HUDEP-2 (cell line): ENCODE data around the gene ITGAX.
"Not testable (repeated sequence)": the region's sequence is repeated elsewhere in the genome, so short reads cannot be mapped to it uniquely, and the experiment has no call there.

Experiments used
- DNase-seq, 76 experiments: peaks; one replicate each; lab custom pipeline; 2025; ENCODE audit not compliant: unreplicated experiment in 76 of 76; lab: John Stamatoyannopoulos, UW

The ITGAX gene

DNA sequence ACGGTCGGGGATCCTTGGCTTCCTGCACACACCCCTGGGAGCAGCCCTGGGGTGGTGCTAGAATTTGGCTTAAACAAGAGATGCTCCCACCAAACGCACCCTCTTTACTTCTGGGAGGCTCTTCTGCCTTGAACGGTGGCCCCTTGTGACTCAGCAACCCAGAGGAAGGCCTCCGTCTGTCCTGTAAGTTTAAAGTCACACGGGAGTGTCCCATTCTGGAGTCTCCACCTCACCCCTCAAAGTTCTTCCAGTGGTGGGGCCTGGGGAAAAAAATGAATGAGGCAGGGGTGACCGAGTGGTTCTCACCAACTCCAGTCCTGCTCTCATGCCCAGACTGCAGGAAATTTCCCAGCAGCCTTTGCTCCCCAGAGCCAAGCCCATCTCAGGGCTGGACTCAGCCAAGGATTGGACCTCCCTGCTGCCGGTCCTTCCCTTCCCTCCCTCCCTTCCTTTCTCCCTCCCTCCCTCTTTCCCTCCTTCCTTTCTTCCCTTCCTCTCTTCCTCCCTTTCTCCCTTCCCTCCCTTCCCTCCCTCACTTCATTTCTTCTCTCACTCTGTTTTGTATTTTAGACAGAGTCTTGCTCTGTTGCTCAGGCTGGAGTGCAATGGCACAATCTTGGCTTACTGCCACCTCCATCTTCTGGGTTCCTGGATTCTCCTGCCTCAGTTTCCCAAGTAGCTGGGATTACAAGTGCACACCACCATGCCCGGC lies 49.5 kb downstream of the ITGAX start:
- DNase-seq = peak in 1 of 76 experiments; percentile 1

DNA sequence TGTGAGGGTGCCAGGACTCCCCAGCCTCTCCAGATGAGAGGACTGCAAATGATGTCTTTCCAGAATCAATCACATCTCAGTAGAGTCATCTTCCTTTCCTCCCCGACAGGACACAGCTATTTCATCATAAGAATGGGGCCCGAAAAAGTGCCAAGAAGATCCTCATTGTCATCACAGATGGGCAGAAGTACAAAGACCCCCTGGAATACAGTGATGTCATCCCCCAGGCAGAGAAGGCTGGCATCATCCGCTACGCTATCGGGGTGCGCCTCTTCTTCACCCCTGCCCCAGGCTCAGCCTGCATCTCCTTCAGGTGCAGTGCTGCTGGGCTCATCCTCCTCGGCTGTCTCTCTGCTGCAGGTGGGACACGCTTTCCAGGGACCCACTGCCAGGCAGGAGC lies 52.4 kb downstream of the ITGAX start:
- DNase-seq = no peak

DNA sequence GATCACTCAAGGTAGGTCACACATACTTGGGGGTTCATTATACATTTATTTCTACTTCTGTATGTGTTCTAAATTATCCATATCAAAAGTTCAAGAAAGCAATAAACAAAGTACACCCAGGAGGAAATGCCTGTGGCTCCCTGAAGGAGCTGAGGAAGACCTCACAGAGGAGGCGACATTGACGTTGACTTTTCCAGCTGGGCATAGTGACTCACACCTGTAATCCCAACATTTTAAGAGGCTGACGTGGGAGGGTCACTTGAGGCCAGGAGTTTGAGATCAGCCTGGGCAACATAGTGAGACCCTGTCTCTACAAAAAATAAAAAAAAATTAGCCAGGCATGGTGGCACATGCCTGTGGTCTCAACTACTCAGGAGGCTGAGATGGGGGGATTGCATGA lies 54.5 kb downstream of the ITGAX start:
- DNase-seq = no peak

DNA sequence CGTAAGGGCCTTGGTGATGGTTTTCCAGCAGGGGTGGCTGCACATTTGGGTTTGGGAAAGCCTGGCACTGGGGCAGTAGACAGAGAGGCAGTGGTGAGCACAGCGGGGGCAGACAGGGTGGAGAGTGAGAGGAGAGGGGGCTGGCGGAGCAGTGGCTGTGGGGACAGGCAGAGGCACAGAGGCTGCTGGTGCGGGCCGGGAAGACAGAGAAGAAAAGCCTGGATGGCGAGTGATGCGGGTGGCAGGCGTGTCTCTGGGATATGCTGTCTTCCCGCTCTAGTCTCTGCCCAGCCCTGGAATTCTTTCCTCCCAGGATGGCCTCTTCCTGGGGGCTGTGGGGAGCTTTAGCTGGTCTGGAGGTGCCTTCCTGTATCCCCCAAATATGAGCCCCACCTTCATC lies 55.1 kb downstream of the ITGAX start:
- no peak for DNase-seq

DNA sequence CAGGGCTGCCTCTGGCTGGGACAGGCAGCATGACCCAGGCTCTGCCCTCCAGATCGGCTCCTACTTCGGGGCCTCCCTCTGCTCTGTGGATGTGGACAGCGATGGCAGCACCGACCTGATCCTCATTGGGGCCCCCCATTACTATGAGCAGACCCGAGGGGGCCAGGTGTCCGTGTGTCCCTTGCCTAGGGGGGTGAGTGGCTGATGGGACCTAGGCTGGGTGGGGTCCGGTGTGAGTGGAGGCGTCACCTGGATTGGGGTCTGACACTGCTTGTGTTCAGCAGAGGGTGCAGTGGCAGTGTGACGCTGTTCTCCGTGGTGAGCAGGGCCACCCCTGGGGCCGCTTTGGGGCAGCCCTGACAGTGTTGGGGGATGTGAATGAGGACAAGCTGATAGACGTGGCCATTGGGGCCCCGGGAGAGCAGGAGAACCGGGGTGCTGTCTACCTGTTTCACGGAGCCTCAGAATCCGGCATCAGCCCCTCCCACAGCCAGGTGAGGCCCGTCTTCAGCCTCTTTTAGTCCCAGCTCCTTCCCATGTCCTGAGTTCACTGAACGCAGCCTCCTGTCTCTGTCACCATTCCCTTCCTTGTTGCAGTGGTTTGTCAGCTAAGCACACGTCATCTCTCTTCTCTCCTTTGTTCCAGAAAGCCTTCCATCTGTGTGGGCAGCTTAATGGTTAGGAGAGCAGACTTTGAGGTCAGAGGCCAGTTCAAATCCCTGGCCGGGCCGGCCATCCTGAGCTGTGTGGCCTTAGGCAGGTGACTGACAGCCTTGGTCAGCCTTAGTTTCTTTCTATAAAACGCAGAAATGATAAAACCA lies 56.3 kb downstream of the ITGAX start:
- DNase-seq = no peak

DNA sequence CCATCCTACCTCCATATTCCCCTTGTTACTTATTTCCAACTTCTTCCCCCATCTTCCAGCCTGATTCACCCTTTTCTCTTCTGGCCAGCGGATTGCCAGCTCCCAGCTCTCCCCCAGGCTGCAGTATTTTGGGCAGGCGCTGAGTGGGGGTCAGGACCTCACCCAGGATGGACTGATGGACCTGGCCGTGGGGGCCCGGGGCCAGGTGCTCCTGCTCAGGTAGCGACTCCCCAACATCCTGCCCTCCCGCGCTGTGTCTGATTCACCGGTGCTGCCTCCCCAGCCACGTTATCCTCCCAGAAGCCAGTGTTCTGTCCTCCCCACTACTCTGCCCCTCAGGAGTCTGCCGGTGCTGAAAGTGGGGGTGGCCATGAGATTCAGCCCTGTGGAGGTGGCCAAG lies 57.8 kb downstream of the ITGAX start:
- no peak for DNase-seq

DNA sequence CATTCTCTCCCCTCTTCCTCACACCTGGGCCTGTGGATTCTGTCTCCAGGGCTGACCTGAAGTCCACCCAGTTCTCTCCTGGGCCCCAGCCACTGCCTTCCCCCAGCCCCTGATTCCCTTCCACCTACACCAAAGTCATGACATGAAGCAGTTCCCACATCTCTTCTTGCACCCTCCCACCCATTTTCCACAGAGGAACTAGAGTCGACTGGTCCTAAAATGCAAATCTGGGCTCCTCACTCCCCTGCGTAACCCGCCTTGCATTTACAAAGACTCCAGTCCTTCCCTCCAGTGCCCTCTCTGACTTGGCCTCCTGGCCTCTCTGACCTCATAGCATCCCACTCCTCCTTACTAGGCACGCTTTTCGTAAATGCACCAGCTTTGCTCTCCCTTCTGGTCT lies 58.4 kb downstream of the ITGAX start:
- DNase-seq = no peak

DNA sequence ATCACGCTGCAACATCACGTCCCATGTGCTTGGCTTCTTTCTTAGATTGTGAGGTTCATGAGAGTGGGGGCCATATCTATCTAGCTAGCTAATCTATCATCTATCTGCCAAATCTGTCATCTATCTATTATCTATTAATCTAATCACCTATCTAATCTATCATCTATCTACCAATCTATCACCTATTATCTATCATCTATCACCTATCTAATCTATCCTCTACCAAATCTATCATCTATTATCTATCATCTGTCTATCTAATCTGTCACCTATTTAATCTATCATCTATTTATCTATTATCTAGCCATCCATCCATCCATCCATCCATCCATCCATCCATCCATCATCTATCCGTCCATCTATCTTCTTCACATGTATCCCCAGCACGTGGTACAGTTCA lies 59.0 kb downstream of the ITGAX start:
- DNase-seq = no peak

DNA sequence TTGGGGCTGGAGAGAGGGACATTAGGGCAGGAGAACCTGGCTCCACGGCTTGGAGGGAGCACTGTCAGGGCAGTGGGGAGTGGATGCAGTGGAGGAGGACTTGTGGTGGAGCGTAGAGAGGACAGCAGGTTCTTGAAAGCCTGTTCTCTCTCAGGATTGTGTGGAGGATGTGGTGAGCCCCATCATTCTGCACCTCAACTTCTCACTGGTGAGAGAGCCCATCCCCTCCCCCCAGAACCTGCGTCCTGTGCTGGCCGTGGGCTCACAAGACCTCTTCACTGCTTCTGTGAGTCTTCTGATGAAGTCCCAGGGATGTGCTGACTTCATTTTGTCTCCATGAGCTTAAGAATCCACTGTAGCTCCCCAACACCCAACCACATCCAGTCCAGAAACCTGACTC lies 59.7 kb downstream of the ITGAX start:
- no peak for DNase-seq

DNA sequence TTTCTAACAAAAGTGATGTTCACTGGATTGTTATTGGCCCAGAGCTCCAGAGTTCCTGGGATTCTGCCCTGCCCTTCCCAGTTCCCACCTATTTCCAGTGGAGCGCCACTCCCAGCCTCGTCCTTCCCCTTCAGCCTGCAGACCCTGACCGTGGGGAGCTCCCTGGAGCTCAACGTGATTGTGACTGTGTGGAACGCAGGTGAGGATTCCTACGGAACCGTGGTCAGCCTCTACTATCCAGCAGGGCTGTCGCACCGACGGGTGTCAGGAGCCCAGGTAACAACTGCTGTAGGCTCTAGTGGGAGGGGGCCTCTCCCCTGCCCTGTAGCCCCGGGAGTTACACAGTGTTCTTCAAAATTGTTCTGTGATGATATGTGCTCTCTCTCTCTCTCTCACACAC lies 61.4 kb downstream of the ITGAX start:
- no peak for DNase-seq

DNA sequence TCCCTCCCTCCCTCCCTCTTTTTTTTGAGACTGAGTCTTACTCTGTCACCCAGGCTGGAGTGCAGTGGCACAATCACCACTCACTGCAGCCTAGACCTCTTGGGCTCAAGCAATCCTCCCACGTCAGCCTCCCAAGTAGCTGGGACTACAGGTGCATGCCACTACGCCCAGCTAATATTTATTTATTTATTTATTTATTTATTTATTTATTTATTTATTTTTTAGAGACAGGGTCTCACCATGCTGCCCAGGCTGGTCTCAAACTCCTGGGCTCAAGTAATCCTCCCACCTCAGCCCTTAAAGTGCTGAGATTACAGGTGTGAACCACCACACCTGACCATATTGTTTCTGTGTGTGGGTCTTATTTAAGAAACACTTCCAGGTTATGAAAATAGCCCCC lies 62.1 kb downstream of the ITGAX start:
- DNase-seq = not testable (repeated sequence)

DNA sequence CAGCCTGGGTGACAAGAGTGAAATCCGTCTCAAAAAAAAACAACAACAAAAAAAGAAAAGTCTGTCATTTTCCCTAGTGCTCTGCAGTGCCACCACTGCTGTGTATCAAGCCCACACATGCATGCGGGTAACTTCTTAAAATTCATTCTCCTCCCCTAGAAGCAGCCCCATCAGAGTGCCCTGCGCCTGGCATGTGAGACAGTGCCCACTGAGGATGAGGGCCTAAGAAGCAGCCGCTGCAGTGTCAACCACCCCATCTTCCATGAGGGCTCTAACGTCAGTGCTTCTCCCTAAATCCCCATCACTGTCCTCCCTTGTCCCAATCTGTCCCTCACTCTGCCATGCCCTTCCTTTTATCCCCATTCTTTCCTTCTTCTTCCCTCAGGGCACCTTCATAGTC lies 62.9 kb downstream of the ITGAX start:
- DNase-seq = no peak

DNA sequence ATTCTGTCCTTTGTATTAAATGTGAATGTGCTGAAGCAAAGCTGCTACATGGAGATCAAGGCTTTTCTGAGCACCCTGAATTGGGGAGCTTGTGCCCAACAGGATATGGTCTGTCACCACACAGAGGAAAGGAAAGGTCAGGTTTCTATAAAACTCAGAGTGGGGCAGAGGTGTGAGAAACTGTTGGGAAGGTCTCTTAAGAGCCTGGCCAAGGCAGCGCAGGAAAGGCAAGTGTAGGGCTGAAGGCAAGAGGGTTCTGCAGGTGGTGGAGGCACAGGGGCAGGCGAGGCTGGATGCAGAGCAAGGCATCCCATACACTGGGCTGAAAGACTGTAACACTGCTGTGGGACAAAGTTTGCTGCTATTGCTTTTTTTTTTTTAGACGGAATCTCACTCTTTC lies 65.1 kb downstream of the ITGAX start:
- no peak for DNase-seq

DNA sequence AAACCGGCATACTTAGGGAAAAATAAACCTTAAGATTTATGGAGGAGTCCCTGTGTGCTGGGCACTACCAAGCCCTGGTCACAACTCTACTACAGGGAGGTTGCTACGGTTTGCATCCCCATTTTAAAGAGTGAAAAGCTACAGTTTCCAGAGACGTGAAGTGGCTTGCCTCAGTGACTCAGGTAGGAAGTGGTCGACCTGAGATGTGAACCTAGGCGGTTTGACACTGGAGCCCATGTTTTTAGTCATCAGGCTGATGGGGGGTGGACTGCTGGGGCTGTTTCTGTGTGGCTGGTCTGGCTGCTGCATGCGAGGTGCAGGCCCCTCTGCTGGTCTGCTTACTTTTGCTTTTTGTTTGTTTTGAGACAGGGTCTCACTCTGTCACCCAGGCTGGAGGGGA lies 66.6 kb downstream of the ITGAX start:
- no peak for DNase-seq

DNA sequence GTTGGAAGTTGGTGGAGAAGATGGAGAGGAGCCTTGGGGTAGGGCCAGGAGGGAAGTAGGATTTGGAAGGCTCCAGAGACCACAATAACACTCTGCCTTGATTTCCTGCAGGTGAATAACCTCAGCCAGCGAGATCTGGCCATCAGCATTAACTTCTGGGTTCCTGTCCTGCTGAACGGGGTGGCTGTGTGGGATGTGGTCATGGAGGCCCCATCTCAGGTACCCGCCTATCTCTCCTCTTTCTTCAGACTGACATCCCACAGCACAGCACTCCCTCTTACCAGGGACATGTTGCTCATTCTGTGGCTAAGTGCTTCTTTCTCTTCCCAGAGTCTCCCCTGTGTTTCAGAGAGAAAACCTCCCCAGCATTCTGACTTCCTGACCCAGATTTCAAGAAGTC lies 68.3 kb downstream of the ITGAX start:
- DNase-seq = no peak

DNA sequence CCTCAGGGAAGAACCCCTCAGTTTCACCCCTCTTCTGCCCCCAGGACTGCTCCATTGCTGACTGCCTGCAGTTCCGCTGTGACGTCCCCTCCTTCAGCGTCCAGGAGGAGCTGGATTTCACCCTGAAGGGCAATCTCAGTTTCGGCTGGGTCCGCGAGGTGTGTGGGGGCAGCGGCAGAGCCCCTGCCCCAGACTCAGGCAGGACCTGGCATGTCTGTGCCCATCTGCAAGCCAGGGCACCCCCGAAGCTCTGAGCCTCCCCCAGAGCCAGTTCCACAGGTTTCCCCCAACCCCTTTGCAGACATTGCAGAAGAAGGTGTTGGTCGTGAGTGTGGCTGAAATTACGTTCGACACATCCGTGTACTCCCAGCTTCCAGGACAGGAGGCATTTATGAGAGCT lies 68.8 kb downstream of the ITGAX start:
- no peak for DNase-seq

DNA sequence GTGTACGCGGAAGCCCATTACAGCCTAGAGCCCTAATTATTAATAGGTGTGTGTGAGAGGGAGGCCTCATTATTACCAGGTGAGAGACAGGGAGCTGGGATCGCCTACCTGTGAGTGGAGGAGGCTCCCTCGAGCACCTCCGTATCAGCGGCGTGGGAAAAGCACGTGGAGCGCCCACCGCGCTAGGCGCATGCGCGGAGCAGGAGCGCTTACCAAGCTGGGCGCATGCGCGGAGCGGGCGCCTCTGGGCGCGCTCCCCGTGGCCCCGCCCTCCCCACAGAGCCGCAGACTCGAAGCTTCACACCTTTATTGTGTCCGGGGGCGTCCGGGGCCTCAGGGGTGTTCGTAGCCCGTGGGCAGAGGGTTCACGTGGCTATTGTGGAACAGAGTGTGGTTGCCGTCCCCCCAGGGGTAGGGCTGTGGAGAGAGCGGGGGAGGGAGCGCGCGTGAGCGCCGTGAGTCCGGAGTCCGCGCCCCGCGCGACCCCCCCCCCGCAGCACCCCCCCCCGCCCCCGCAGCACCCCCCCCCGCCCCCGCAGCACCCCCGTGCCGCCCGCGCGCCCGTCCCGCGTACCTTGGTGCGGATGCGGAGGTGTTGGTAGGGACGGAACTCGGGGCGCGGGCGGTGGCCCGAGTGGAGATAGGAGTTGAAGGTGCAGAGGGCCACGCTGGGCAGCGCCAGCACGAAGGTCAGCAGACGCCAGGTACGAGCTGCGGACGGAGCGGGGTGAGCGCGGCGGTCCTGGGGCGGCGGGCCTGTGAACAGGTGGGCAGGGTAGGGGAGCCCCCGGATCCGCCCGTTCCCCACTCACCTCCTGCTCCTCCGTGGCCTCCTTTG lies 72.7 kb downstream of the ITGAX start:
- DNase-seq = peak in 44 of 76 experiments; percentile 6 to 58 (median 34)

DNA sequence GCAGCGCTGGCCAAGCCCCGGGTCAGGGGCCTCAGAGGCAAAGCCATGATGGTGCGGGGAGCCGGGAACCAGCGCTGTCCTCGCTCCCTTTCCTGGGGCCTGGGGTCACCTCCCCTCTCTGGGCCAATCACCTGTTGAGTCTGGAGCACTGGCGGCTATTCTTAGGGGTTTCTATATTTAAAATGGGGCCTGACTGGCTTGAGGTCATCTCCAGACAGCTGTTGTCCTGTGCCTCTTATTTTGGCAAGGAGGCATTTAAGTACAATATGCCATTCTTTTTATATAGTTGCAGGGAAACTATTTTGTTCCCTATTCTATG lies 73.3 kb downstream of the ITGAX start, which contains the start of gene COX6A2:
TSS of gene COX6A2 (minus strand) at position 82 of the 319 bp plus-strand sequence. CDS start at position 47, 35 bp downstream.
- DNase-seq = no peak

DNA sequence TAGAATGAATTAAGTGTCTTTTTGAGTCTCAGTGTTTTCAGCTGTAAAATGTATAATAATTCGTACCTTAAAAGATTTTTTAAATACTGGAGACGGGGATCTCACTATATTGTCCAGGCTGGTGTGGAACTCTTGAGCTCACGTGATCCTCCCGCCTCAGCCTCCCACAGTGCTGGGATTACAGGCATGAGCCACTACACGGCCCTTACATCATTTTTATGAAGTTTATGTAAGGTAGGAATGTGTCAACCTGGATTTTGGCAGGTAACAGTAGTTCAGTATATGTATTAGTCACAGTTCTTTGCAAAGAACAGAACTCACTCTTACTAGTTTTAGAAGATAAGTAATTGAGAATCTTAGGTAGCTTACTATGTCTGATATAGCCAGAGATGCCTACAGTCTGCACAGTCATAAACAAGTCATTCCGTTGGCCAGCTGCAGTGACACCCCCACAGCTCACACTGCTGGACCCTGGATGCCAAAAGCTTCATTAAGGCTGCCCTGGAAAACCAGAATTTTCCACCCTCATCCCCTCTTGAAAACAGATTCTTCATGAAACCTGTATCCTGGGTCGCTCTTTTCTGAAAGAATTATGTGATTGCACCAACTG lies 73.8 kb downstream of the ITGAX start:
- DNase-seq = no peak

DNA sequence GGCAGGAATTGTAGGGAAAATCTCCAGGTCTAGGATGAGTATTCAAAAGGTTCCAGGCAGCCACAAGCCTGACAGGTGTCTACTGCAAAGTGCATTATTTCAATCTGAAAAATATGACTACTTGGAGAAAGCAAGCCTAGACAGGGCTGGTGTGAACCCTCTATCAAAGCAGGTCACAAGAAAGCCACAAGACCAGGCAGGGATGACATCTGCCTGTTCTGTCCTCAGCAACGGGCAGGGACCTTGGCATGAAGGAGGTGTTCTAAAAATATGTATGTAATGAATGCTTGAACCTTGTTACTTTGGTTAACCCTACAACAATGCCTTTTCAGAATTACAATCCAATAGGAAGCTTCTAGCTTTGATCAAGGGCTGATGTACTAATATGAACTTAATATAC lies 74.3 kb downstream of the ITGAX start:
- no peak for DNase-seq

DNA sequence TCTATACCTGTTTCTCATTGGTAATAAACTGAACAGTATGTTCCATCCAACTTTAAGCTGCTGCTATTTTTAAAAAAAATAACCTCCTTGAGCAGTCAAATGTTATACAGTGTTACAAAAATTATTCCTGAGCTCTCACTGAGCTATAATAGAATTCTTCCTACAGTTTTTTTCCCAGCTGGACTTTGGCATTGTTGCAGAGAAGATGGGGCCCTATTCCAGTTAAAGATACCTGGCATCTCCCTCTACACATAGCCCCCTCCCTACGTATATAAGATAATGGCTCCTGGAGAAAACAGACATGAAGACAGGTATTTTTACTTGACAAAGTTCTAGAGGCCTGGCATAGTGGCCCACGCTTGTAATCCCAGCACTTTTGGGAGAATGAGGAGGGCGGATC lies 74.8 kb downstream of the ITGAX start:
- DNase-seq = no peak
